GM12864 (cell line): ENCODE measurements around the gene NDUFAF2.
A peak's percentile ranks its signal among the peaks of the same experiment; 100 is the strongest.

Source experiments
- DNase-seq: peaks from one replicate; pipeline ENCODE4 v3.0.0-alpha.2; 2011; ENCODE audit warnings: low read depth
- H3K4me3 ChIP-seq: 2 replicates; pipeline ENCODE4 v1.5.1; 2011; ENCODE audit warnings: mild to moderate bottlenecking, low read depth, low read length, control low read depth
- TF ChIP-seq, protein P1 (sequence below): IDR thresholded peaks from 2 replicates; pipeline ENCODE4 v1.5.1; 2011; ENCODE audit warnings: low read depth, mild to moderate bottlenecking, moderate library complexity, low read length, control low read depth, inconsistent platforms; ENCODE audit errors: missing control alignments

Gene NDUFAF2

DNA sequence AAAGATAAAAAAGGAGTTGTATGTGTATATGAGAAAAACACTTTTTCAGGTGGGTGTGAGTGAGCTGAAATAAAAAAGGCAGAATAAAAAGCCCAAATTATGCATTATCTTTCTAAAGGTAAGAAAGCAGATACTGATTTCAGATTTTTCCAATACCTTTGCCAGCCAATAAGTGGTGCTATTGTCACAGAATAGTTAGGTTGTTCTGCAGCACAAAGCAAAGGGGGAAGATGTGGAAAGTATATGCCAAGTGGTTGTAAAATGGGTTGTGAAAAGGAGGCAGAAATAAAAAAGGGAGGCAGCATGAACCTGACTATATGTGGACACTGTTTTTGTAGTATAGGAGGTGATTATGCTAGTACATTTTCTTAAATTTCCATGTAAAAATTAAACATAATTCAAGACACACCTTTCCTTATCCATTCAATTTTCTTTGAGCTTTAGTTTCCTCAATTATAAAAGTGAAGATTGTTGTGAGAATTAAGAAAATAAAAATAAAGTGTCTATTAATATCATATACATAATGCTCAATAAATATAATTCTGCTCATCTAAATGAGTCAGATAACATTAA, 110.5 kb downstream of the NDUFAF2 start:
- H3K4me3 ChIP-seq: no peak overlapping the region
- DNase-seq: peak; percentile 22
- TF ChIP-seq, protein P1, sequence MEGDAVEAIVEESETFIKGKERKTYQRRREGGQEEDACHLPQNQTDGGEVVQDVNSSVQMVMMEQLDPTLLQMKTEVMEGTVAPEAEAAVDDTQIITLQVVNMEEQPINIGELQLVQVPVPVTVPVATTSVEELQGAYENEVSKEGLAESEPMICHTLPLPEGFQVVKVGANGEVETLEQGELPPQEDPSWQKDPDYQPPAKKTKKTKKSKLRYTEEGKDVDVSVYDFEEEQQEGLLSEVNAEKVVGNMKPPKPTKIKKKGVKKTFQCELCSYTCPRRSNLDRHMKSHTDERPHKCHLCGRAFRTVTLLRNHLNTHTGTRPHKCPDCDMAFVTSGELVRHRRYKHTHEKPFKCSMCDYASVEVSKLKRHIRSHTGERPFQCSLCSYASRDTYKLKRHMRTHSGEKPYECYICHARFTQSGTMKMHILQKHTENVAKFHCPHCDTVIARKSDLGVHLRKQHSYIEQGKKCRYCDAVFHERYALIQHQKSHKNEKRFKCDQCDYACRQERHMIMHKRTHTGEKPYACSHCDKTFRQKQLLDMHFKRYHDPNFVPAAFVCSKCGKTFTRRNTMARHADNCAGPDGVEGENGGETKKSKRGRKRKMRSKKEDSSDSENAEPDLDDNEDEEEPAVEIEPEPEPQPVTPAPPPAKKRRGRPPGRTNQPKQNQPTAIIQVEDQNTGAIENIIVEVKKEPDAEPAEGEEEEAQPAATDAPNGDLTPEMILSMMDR: peak; percentile 56

DNA sequence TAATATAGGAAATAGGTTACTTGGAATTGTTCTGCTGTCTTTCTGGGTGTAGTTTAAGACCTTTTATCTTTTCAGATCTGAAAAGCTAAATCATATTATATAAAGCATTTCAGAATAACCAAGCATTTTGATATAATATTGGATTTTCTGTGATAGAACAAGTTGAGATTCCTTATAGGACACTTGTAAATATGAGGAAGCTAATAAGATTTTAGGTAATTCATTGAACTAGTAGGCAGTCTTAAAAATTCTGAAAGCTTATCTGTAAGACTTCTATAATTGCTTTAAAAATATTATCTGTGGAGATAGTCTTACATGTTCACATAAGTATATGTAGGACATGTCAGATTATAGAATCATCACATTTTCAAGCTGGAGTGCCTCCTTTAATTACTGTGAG, 114.5 kb downstream of the NDUFAF2 start:
- no peak for DNase-seq
- TF ChIP-seq, protein P1: no peak
- H3K4me3 ChIP-seq: no peak overlapping the region

DNA sequence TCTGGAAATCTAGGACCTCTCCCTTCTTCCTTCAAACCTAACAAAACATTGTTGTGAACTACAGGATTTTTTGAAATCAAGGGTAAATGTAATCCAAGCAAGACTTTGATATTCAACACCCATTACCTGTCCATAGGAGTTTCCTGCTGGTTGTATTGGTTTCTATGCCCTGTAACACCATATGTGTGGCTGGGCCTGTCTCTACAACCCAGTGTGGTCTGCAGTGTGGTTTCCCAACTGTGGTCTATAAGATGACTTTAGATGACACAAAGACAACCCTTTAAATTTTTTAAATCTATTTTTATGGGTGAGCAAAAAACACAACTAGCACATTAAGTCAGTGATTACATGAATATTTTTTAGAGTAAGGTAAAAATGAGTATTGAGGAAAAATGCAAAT, 124.1 kb downstream of the NDUFAF2 start:
- no peak overlapping the region for H3K4me3 ChIP-seq
- DNase-seq: no peak
- TF ChIP-seq, protein P1: no peak

DNA sequence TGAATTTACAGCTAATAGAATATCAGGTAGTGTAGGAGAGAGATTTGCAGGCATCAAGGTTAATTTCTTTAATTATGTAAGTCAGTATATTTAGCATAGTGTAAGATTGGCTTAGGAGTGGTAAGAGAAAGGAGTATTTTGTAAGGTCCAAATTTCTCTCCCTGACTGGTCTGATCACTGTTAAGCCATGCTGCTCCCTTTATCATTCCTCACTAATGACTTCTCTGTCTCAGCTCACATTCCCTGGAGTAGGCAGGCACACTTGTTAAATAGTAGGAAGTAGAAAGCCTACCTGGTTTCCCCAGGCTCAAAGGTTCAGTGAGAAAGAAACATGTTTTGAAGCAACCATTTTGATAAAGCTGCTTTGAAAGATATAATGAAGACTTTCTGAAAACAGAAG, 126.5 kb downstream of the NDUFAF2 start:
- no peak for DNase-seq
- TF ChIP-seq, protein P1: no peak
- H3K4me3 ChIP-seq: no peak overlapping the region

DNA sequence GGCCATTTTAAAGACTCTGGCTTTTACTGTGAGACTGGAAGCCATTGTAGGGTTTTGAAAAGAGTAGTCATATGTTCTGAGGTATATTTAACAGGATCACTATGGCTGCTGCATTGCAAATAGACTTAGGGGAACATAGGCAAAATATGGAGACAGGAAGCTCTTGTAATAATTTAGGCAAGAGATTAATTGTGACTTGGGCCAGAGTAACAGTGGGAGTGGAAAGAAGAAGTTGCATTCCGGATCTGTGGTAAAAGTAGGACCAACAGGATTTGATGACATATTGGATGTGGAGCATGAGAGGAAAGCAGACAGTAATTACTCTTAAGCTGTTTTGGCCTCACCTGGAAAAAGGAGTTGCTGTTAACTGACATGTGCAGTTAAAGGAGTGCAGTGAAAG, 131.6 kb downstream of the NDUFAF2 start:
- TF ChIP-seq, protein P1: no peak
- no peak for DNase-seq
- no peak overlapping the region for H3K4me3 ChIP-seq

DNA sequence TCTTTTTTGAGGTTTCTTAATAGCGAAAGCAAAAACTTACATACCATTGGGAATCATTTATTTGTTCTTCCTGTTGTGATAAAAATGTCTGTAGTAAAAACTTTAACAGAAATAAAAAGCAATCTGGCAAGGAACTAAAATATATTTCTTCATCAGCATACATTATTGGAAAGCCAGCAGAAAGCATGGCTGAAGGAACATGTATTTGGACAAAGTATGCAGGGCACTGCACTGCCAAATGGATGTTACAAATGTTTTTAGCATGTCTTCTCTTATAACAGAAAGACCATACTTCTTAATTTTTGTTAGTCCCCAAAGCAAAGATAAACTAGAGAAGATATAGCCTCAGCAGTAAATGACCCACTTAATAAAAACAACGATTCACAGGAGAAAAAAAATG, 136.7 kb downstream of the NDUFAF2 start:
- H3K4me3 ChIP-seq: no peak overlapping the region
- DNase-seq: no peak
- TF ChIP-seq, protein P1: no peak

DNA sequence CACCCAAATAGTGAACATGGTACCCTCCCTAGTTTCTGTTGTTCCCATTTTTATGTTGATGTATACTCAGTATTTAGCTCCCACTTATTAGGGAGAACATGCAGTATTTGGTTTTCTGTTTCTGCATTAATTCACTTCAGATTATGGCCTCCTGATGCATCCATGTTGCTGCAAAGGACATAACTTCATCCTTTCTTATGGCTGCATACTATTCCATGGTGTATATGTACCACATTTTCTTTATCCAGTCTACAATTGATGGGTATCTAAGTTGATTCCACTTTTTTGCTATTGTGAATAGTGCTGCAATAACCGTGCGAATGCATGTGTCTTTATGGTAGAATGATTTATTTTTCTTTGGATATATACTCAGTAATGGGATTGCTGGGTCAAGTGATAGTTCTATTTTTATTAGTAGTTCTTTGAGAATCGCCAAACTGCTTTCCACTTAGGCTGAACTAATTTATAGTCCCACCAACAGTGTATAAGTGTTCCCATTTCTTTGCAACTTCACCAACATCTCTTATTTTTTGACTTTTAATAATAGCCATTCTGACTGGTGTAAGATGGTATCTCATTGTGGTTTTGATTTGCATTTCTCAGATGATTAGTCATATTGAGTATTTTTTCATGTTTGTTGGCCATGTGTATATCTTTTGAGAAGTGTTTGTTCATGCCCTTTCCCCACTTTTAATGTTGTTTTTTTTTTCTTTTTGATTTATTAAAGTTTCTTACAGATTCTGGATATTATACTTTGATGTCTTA, 137.7 kb downstream of the NDUFAF2 start:
- DNase-seq: no peak

More for the DNA sequence above, 137.7 kb downstream of the NDUFAF2 start:
- TF ChIP-seq, protein P1: no peak
- H3K4me3 ChIP-seq: no peak overlapping the region
